Colon (tissue), 2 donors: ENCODE results near the gene PANK2.
A peak's percentile ranks its signal among the peaks of the same experiment; 100 is the strongest.
"Not testable (repeated sequence)": the region's sequence is repeated elsewhere in the genome, so short reads cannot be mapped to it uniquely, and the experiment has no call there.

Source experiments
- FAIRE-seq: peaks from 2 replicates; lab custom pipeline; 2012; peaks lifted over from hg19 to GRCh38; lab: Jason Lieb, UNC
- donor health status: control.
- donor health status: control.

The PANK2 gene

DNA sequence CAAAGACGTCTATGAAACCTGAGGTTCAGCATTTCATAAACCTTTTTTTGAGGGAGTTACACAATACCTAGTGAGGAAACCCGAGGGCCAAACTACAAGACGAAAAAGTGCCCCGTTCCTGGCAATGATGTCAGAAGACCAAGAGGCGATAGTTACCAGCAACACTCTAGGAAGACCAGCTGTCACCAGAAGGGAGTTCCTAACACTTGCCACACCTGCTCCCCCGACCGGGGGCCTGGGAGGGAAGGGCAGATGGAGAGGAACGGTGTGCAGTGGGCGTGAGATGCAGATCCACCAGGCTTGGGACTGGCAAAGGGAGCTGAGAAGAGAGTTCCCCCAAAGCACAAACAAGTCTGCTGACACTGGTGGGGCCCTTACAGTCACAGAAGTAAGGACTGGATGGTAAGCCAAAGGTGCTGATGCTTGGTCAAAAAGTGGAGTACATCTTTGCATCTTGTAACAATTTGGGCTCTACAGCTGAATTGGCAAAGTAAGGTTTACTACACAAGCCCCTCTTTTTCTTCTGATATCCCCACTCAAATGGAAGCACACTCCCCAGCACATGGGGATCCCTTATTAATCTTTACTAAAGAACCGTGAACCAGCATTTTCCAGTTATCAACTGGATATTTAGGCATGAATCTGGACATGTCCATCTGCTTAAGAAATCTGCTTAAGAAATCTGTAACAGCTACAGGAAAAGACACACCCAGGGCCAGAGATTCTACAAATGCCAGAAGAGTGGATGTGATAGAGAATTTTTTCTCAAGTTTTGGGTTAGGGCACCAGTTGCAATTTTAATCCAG, 38.5 kb downstream of the PANK2 start:
- FAIRE-seq: no peak

DNA sequence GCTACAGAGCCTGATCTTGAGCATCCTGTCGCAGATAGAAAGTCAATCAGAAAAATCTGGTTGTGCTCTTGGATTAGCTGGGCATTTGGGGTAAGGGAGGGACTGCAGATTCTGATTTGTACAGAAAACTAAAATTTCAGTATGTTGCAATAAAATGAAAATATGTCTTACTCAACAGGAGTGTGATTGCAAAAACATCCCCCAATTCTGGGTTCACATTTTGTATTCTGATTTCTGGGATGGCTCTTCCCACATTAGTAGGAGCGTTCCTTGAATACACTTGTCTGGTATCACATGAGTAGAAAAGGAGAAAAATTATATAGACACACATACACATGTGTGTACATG, 40.5 kb downstream of the PANK2 start:
- no peak for FAIRE-seq

- no peak for FAIRE-seq
These were observed 41.3 kb downstream of the PANK2 start for GRCh38 chr20:3930265-3931206.

DNA sequence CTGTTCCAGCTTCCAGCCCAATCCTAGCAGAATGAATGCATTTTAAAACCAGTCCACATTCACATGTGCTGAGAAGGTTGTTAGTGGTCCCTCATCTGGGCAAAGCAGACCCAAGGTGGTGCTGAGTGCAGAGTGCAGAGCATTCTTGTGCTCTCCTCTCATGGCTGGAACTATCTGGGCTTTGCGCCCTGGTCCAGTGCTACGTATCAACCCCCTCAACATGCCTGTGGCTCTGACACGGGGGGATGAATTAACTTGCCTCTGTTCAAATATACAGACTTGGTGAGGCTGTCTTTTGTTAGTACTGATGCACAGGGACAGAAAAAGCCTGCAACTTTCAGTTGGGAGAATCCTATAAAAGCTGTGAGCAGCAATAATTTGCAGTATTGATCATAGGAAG, 42.5 kb downstream of the PANK2 start:
- no peak for FAIRE-seq

DNA sequence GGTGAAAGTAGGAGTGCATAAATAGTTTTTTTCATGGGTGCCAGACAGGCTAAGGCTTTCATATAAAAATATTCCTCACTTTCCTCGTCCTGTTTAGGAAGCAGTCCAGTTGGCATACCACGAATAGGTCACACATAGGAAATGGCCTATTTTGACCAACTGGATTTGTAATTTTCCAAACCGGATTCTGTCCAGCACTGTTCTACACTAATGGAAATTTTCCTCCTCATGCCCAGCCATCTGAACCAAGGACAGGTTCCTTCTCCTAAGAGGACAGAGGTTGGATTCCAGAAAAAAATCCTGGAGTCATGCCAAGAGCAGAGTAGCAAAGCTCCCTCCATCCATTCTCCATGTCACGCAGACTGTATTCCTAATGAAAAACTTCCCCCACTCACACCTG, 43.1 kb downstream of the PANK2 start:
- no peak for FAIRE-seq

GRCh38 chr20:3932681-3933080, 43.5 kb downstream of the PANK2 start:
- no peak for FAIRE-seq

DNA sequence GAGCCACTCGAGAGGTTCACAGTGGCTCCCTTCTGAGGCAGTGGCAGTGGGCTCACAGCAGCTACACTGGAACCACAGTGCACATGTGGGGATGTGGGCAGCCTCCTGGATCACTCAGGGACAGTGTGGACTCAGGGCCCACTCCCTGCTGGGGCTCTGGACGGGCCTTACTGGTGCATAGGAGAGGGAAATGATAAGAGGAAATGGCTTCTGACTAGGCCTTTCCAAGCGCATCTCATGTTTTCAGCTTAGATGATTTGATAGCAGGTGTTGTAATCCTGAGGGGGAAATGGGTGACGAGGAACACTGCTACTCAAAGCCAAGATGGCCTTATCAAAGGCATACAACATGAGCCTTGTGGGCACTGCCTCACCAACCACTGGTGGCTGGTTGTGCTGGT, 44.0 kb downstream of the PANK2 start:
- no peak for FAIRE-seq

DNA sequence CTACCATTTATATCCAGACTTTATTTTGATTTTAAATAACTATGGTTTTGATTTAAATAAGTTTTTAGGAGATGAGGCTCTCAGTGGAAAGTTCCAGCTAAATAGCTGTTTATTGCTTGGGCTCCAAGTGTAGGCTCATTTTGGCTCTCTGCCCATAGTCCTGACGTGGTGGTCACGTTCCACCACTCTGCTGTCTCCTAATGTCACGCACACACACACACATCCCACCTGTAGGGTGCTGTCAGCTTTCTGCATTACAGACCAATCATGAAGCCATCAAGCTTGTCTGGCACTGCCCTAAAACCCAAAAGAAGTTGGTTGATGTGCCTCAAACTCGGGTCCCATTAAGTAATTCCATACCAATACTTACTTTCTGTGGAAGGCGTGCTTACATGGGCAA, 45.4 kb downstream of the PANK2 start:
- no peak for FAIRE-seq

DNA sequence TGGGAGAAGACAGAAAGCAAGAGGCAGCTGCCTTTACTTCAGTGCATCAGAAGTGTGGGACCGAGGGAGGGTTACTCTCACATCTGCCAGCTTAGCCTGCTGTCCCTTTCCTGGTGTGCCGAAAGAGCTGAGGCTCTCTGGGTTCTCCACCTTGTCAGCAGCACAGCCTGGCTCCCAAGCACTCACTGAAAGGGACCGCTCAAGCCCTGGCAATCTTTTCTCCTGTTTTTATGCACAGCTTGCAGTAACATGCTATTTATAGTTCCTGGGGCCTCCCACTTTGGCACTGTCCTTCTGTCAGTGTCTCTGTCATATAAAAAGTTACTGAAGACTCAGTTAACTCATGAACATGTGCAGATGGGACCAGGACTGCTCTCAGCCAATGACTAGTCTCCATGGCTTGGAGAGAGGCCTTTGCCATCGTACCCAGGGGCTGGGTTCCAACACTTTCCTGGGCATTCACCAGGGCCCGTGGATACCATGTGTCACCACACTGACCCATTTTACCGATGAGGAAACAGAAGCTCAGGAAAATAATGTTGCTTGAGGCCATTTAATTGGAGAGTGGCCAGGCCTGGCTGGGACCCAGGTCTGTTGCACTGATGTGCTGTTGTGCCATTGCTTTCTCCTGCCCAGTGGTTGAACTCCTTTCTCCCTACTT, 46.2 kb downstream of the PANK2 start:
- FAIRE-seq: no peak

GRCh38 chr20:3935956-3936340, 46.8 kb downstream of the PANK2 start:
- FAIRE-seq: no peak

GRCh38 chr20:3937618-3938017, 48.4 kb downstream of the PANK2 start:
- FAIRE-seq: no peak

- FAIRE-seq: no peak
These were observed 51.7 kb downstream of the PANK2 start for GRCh38 chr20:3940905-3941304.

DNA sequence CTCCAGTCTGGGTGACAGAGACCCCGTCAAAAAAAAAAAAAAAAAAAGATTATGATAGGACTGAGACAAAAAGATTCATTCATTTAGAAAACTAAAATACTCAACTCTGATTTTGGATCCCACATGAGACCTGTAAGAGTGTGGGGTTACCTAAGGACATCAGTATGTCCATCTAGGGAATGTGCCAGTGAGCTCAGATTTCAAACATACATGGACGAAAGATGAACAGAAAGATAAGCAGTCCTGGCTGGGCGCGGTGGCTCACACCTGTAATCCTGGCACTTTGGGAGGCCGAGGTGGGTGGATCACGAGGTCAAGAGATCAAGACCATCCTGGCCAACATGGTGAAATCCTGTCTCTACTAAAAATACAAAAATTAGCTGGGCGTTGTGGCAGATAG, 57.5 kb downstream of the PANK2 start:
- not testable (repeated sequence) for FAIRE-seq

GRCh38 chr20:3964719-3965118, 75.5 kb downstream of the PANK2 start:
- no peak for FAIRE-seq

- no peak for FAIRE-seq
These were observed 77.4 kb downstream of the PANK2 start for GRCh38 chr20:3966571-3966970.

- FAIRE-seq: no peak
These were observed 80.8 kb downstream of the PANK2 start for GRCh38 chr20:3970016-3970415.

- no peak for FAIRE-seq
These were observed 82.0 kb downstream of the PANK2 start for GRCh38 chr20:3971145-3971544.

DNA sequence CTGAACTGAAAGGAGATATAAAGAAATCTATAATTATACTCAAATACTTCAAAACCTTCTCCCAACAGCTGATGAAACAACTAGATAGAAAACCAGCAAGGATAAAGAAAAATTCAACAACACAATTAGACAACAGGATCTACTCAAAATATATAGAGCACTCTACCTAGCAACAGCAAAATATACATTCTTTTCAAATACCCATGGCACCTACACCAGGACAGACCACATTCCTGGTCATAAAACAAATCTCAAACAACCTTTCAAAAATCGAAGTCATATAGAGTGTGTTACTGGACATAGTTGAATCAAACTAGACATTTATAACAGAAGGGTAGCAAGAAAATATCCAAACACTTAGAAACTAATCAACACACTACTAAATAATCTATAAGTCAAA, 83.0 kb downstream of the PANK2 start:
- FAIRE-seq: no peak

DNA sequence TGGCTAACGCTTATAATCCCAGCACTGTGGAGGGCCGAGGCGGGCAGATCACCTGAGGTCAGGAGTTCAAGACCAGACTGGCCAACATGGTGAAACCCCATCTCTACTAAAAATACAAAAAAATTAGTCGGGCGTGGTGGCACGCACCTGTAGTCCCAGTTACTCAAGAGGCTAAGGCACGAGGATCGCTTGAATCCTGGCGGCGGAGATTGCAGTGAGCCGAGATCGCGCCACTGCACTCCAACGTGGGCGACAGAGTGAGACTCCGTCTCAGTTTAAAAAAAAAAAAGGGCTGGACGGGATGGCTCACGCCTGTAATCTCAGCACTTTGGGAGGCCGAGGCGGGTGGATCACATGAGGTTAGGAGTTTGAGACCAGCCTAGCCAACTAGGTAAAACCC, 83.4 kb downstream of the PANK2 start:
- FAIRE-seq: not testable (repeated sequence)

GRCh38 chr20:3973705-3974104, 84.5 kb downstream of the PANK2 start:
- no peak for FAIRE-seq

- peak; percentile 51 for FAIRE-seq
These were observed 87.3 kb downstream of the PANK2 start for GRCh38 chr20:3976511-3976910.
